CD4-positive, CD25-positive, alpha-beta regulatory T cell (primary cell): ENCODE results near the gene ATF5. TPM values are rescaled to one million over a fixed set of nuclear protein-coding genes. Genes with fewer than 3 reads are reported as not detected.
"Not testable (repeated sequence)": the region's sequence is repeated elsewhere in the genome, so short reads cannot be mapped to it uniquely, and the experiment has no call there.

Source experiments
- ATAC-seq, 2 donors: fragments of 150-1000 bp; cut with Tn5 transposase; one replicate each; pipeline ENCODE4 v1.10.0; 2021; ENCODE audit warnings: low read depth in 2 of 2, moderate number of reproducible peaks in 2 of 2, moderate library complexity in 1 of 2
- DNase-seq, 3 donors: peaks; one replicate each; pipeline versions ENCODE4 v3.0.0 to v3.0.0-alpha.2; 2012 to 2022; ENCODE audit warnings: mixed read lengths in 1 of 3
- H3K27ac ChIP-seq: one replicate; pipeline ENCODE4 v1.7.0; 2013; ENCODE audit warnings: mild to moderate bottlenecking, low read length; ENCODE audit not compliant: insufficient read depth, poor library complexity, severe bottlenecking
- H3K27me3 ChIP-seq: one replicate; pipeline ENCODE4 v1.7.0; 2013; ENCODE audit warnings: low read length; ENCODE audit not compliant: control insufficient read depth, insufficient read depth
- H3K36me3 ChIP-seq: one replicate; pipeline ENCODE4 v1.7.0; 2013; ENCODE audit warnings: mild to moderate bottlenecking, low read length, moderate library complexity; ENCODE audit not compliant: control insufficient read depth, insufficient read depth
- H3K4me1 ChIP-seq: 2 replicates; pipeline ENCODE4 v1.7.0; 2013; ENCODE audit warnings: mild to moderate bottlenecking, low read length; ENCODE audit not compliant: insufficient read depth, control insufficient read depth, poor library complexity, severe bottlenecking
- H3K4me3 ChIP-seq: one replicate; pipeline ENCODE4 v1.7.0; 2013; ENCODE audit warnings: low read depth, mild to moderate bottlenecking, low read length, moderate library complexity
- H3K9me3 ChIP-seq, 2 experiments: 1 replicate in 1 of 2; 2 replicates in 1 of 2; pipeline ENCODE4 v1.7.0; 2013; ENCODE audit warnings: low read length in 2 of 2, mild to moderate bottlenecking in 1 of 2, moderate library complexity in 1 of 2; ENCODE audit not compliant: control insufficient read depth in 2 of 2
- H3K27ac Mint-ChIP-seq, 3 donors: one replicate each; pipeline ENCODE4 v1.8.0; 2020 to 2022; ENCODE audit warnings: mild to moderate bottlenecking in 3 of 3, mixed read lengths in 3 of 3, moderate library complexity in 2 of 3
- H3K27me3 Mint-ChIP-seq: one replicate; pipeline ENCODE4 v1.8.0; 2022; ENCODE audit warnings: mild to moderate bottlenecking, mixed read lengths
- H3K36me3 Mint-ChIP-seq: one replicate; pipeline ENCODE4 v1.8.0; 2020; ENCODE audit warnings: mixed read lengths
- H3K4me1 Mint-ChIP-seq, 4 donors: one replicate each; pipeline ENCODE4 v1.8.0; 2020 to 2022; ENCODE audit warnings: mixed read lengths in 4 of 4, mild to moderate bottlenecking in 1 of 4
- H3K4me3 Mint-ChIP-seq, 4 donors: one replicate each; pipeline ENCODE4 v1.8.0; 2020 to 2022; ENCODE audit warnings: mild to moderate bottlenecking in 4 of 4, mixed read lengths in 4 of 4, moderate library complexity in 3 of 4
- H3K9me3 Mint-ChIP-seq, 7 donors: one replicate each; pipeline ENCODE4 v1.8.0; 2020 to 2022; ENCODE audit warnings: mixed read lengths in 7 of 7, mild to moderate bottlenecking in 3 of 7, moderate library complexity in 2 of 7
- polyA plus RNA-seq, 4 donors: library from polyadenylated mRNA; unstranded; fragments of 300-500 nt; fragmentation: Illumina TruSeq; gene quantifications; one replicate each; pipeline ENCODE4 v1.2.3, GENCODE V29; 2021
- total RNA-seq: library from RNA; stranded (reverse); gene quantifications from one replicate; pipeline ENCODE4 v1.2.3, GENCODE V29; 2022

The ATF5 gene
- total and polyA plus RNA-seq, 5 donors from 2014 or later: 0.60 to 19.7 (median 1.2) TPM

DNA sequence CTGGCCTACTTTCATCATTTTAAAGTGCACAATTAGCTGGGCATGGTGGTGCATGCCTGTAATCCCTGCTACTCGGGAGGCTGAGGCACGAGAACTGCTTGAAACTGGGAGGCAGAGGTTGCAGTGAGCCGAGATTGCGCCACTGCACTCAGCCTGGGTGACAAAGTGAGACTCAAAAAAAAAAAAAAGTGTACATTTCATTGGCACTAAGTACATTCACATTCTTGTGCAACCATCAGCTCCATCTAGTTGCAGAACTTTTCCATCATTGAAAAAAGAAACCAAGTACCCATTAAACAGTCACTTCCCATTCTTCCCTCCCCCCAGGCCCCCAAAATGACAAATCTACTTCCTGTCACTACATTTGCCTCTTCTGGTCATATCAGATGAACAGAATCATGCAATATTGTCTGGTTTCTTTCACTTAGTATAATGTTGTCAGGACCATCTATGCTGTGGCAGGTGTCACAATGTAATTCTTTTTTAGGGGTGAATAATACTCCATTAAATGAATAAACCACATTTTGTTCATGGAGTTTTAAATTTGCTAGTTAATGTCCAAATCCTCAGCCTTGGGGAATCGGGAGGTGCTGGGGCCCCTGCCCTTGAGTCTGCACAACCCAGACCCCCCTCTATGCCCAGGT, 39.4 kb downstream of the ATF5 start:
- ATAC-seq: no peak
- H3K27me3 ChIP-seq: no peaks in the 10 kb centered on the region
- no peak for DNase-seq
- H3K36me3 Mint-ChIP-seq: no peaks in the 10 kb centered on the region
- peaks cover 6% of the 10 kb centered on the region for H3K27me3 Mint-ChIP-seq
- no peaks in the 10 kb centered on the region for H3K4me1 ChIP-seq
- H3K36me3 ChIP-seq: no peaks in the 10 kb centered on the region
- H3K9me3 ChIP-seq: no peaks in the 10 kb centered on the region
- no peak overlapping the region for H3K4me3 Mint-ChIP-seq
- no peak overlapping the region for H3K4me3 ChIP-seq
- no peak overlapping the region for H3K27ac Mint-ChIP-seq
- H3K27ac ChIP-seq: no peak overlapping the region
- H3K4me1 Mint-ChIP-seq: no peaks in the 10 kb centered on the region
- peaks cover 0 to 1% (median 0%) of the 10 kb centered on the region in 7 donors for H3K9me3 Mint-ChIP-seq

- not testable (repeated sequence) for H3K27me3 ChIP-seq, H3K27me3 Mint-ChIP-seq, H3K4me1 Mint-ChIP-seq, H3K4me3 Mint-ChIP-seq, H3K9me3 Mint-ChIP-seq, H3K9me3 ChIP-seq, H3K4me3 ChIP-seq, ATAC-seq, H3K36me3 ChIP-seq, H3K36me3 Mint-ChIP-seq, H3K4me1 ChIP-seq, DNase-seq, H3K27ac Mint-ChIP-seq, H3K27ac ChIP-seq
Observed at GRCh38 chr19:49969355-49969754, 40.4 kb downstream of the ATF5 start.

GRCh38 chr19:49971991-49972411, 43.0 kb downstream of the ATF5 start:
- Mint-ChIP-seq H3K4me3 (no peak overlapping the region), H3K9me3 (no peaks in the 10 kb centered on the region), H3K36me3 (peaks cover 12% of the 10 kb centered on the region), H3K27me3 (peaks cover 6% of the 10 kb centered on the region), H3K4me1 (peaks cover 0 to 3% (median 0%) of the 10 kb centered on the region in 4 donors), H3K27ac (no peak overlapping the region)
- peaks cover 12% of the 10 kb centered on the region for H3K36me3 ChIP-seq
- no peaks in the 10 kb centered on the region for H3K27me3 ChIP-seq
- ATAC-seq: no peak
- no peak overlapping the region for H3K27ac ChIP-seq
- no peaks in the 10 kb centered on the region for H3K4me1 ChIP-seq
- no peak for DNase-seq
- H3K9me3 ChIP-seq: no peaks in the 10 kb centered on the region
- H3K4me3 ChIP-seq: no peak overlapping the region

DNA sequence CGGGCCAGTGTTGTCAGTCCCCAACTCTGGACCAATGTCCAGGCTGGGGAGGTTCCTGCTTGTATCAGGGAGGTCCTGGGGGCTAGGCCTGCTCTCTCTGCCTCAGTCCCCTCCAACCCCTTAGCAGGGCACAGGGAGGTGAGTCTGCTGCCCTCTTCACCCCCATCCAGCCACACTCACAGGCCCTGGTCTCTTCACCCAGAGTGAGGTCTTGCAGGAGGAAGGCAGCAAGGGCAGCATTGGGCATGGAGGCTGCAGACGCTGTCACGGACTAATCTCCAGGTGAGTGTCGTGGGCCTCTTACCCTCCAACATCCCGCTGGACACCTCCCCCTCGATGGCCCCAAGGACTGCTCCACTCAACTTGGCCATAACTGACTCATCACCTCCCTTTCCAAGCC, 43.8 kb downstream of the ATF5 start:
- Histone ChIP-seq H3K36me3 (peaks cover 21% of the 10 kb centered on the region), H3K9me3 (no peaks in the 10 kb centered on the region), H3K4me3 (no peak overlapping the region), H3K27ac (no peak overlapping the region), H3K4me1 (no peaks in the 10 kb centered on the region), H3K27me3 (no peaks in the 10 kb centered on the region)
- DNase-seq (no peak), ATAC-seq (no peak)
- Mint-ChIP-seq H3K9me3 (no peaks in the 10 kb centered on the region), H3K4me1 (peaks cover 0 to 3% (median 0%) of the 10 kb centered on the region in 4 donors), H3K4me3 (no peak overlapping the region), H3K27ac (peak overlapping the region in 1 of 3 donors; percentile 75), H3K27me3 (peaks cover 6% of the 10 kb centered on the region), H3K36me3 (peaks cover 13% of the 10 kb centered on the region)

DNA sequence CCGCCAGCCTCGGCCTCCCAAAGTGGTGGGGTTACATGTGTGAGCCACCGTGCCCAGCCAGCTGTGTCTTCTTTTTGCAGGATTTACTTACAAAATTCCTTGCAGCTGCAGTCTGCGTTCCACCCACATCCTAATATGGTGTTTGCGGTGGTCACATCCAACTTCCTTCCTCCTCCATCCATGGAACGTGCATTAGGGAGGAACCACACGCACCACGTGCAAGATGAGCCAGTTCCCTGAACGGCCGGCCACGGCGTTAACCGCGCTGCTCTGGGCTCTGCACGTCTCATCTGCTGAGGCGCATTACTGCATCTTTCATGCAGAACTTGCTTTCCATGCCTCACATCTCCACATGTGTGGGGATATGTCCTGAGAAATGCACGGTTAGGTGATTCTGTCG, 45.0 kb downstream of the ATF5 start:
- no peak for ATAC-seq
- H3K4me3 ChIP-seq: no peak overlapping the region
- no peak for DNase-seq
- H3K27me3 Mint-ChIP-seq: no peaks in the 10 kb centered on the region
- H3K4me1 Mint-ChIP-seq: peaks cover 0 to 3% (median 0%) of the 10 kb centered on the region in 4 donors
- peaks cover 30% of the 10 kb centered on the region for H3K36me3 ChIP-seq
- peaks cover 13% of the 10 kb centered on the region for H3K36me3 Mint-ChIP-seq
- H3K4me3 Mint-ChIP-seq: no peak overlapping the region
- no peak overlapping the region for H3K27ac Mint-ChIP-seq
- H3K27ac ChIP-seq: no peak overlapping the region
- H3K27me3 ChIP-seq: no peaks in the 10 kb centered on the region
- no peaks in the 10 kb centered on the region for H3K9me3 ChIP-seq
- H3K9me3 Mint-ChIP-seq: no peaks in the 10 kb centered on the region
- H3K4me1 ChIP-seq: no peaks in the 10 kb centered on the region

GRCh38 chr19:49975051-49975450, 46.0 kb downstream of the ATF5 start:
- ATAC-seq: no peak
- Histone ChIP-seq H3K36me3 (peaks cover 37% of the 10 kb centered on the region), H3K4me3 (no peak overlapping the region), H3K4me1 (no peaks in the 10 kb centered on the region), H3K27ac (no peak overlapping the region), H3K9me3 (no peaks in the 10 kb centered on the region), H3K27me3 (no peaks in the 10 kb centered on the region)
- no peaks in the 10 kb centered on the region for H3K9me3 Mint-ChIP-seq
- no peak overlapping the region for H3K4me3 Mint-ChIP-seq
- no peak overlapping the region for H3K27ac Mint-ChIP-seq
- H3K36me3 Mint-ChIP-seq: peaks cover 13% of the 10 kb centered on the region
- peaks cover 0 to 3% (median 0%) of the 10 kb centered on the region in 4 donors for H3K4me1 Mint-ChIP-seq
- no peak for DNase-seq
- no peaks in the 10 kb centered on the region for H3K27me3 Mint-ChIP-seq

DNA sequence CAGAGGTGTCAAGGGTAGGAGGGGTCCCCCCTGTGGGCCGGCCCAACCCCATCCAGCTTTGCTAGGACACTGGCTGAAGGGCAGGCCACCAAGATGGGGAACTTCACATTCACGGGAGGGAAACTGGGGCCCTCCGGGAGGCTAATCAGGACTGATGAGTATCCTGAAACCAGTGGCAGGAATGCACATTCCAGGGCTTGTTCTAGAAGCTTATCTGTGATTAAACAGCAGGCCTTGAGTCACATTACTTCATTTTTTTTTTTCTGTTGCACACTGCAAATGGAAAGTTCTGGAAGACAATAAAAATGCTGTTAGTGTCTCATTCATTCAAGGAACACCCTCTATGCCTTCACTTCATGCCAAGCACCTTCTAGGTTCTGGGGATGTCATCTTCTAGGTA, 47.5 kb downstream of the ATF5 start:
- Mint-ChIP-seq H3K9me3 (no peaks in the 10 kb centered on the region), H3K4me3 (no peak overlapping the region), H3K4me1 (peaks cover 0 to 3% (median 0%) of the 10 kb centered on the region in 4 donors), H3K27me3 (no peaks in the 10 kb centered on the region), H3K27ac (no peak overlapping the region), H3K36me3 (peaks cover 14% of the 10 kb centered on the region)
- no peak for DNase-seq
- Histone ChIP-seq H3K27me3 (no peaks in the 10 kb centered on the region), H3K4me3 (no peak overlapping the region), H3K9me3 (no peaks in the 10 kb centered on the region), H3K27ac (no peak overlapping the region), H3K36me3 (peaks cover 42% of the 10 kb centered on the region), H3K4me1 (no peaks in the 10 kb centered on the region)
- no peak for ATAC-seq

DNA sequence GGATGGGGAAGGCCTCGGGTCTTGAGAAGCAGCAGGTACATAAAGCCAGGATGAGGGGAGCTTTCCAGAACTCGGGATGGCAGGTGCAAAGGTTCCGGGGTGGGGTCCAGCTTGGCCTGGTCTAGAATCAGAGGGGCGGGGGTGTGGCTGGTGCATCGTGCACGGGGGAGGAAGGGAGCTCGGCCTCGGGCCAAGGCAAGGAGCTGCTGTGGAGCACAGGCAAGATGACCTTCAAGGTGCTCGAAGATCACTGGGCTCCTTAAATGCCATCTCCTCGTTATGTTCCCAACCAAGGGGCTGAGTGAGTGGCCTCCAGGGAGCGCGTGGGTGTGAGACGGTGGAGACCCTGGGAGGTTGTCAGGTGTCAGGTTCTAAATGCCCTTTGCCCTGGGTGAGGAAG, 48.1 kb downstream of the ATF5 start:
- Mint-ChIP-seq H3K36me3 (peaks cover 20% of the 10 kb centered on the region), H3K9me3 (no peaks in the 10 kb centered on the region), H3K4me3 (no peak overlapping the region), H3K27me3 (no peaks in the 10 kb centered on the region), H3K4me1 (peaks cover 0 to 3% (median 0%) of the 10 kb centered on the region in 4 donors), H3K27ac (no peak overlapping the region)
- no peak for DNase-seq
- H3K4me3 ChIP-seq: no peak overlapping the region
- ATAC-seq: no peak
- peaks cover 48% of the 10 kb centered on the region for H3K36me3 ChIP-seq
- no peaks in the 10 kb centered on the region for H3K4me1 ChIP-seq
- H3K27me3 ChIP-seq: no peaks in the 10 kb centered on the region
- H3K27ac ChIP-seq: no peak overlapping the region
- no peaks in the 10 kb centered on the region for H3K9me3 ChIP-seq
